HEK293 (cell line): ENCODE measurements around the gene USP38.
A peak's percentile ranks its signal among the peaks of the same experiment; 100 is the strongest.

Experiments used
- ZIC2 ChIP-seq: fragments of 450-650 bp; formaldehyde crosslinking; IDR thresholded peaks from 2 replicates; pipeline ENCODE4 v1.5.1; 2016; ENCODE audit warnings: missing biosample characterization, missing genetic modification characterization
- ZNF214 ChIP-seq: fragments of 450-650 bp; formaldehyde crosslinking; IDR thresholded peaks from 2 replicates; pipeline ENCODE4 v1.5.1; 2017; ENCODE audit warnings: missing biosample characterization, mild to moderate bottlenecking, missing genetic modification characterization, borderline replicate concordance
- ZNF248 ChIP-seq: fragments of 450-650 bp; formaldehyde crosslinking; IDR thresholded peaks from 2 replicates; pipeline ENCODE4 v1.5.1; 2017; ENCODE audit warnings: missing biosample characterization, missing genetic modification characterization
- ZNF37A ChIP-seq: fragments of 450-650 bp; IDR thresholded peaks from 2 replicates; pipeline ENCODE4 v1.5.1; 2018; ENCODE audit warnings: missing biosample characterization, missing genetic modification characterization
- ZNF621 ChIP-seq: fragments of 450-650 bp; formaldehyde crosslinking; IDR thresholded peaks from 2 replicates; pipeline ENCODE4 v1.5.1; 2017; ENCODE audit warnings: missing biosample characterization, missing genetic modification characterization
- ZNF660 ChIP-seq: fragments of 450-650 bp; IDR thresholded peaks from 2 replicates; pipeline ENCODE4 v1.5.1; 2018; ENCODE audit warnings: missing biosample characterization, mild to moderate bottlenecking, missing genetic modification characterization
- ZNF664 ChIP-seq: fragments of 450-650 bp; formaldehyde crosslinking; IDR thresholded peaks from 2 replicates; pipeline ENCODE4 v1.5.1; 2016; ENCODE audit warnings: missing biosample characterization, missing genetic modification characterization
- ZXDB ChIP-seq: fragments of 450-650 bp; formaldehyde crosslinking; IDR thresholded peaks from 2 replicates; pipeline ENCODE4 v1.5.1; 2016; ENCODE audit warnings: missing biosample characterization, missing genetic modification characterization
- TF ChIP-seq, protein P1 (sequence below): fragments of 450-650 bp; formaldehyde crosslinking; IDR thresholded peaks from 2 replicates; pipeline ENCODE4 v1.5.1; 2016; ENCODE audit warnings: missing biosample characterization, missing genetic modification characterization, low read depth
- TF ChIP-seq, protein P2 (sequence below): fragments of 450-650 bp; formaldehyde crosslinking; IDR thresholded peaks from 2 replicates; pipeline ENCODE4 v1.5.1; 2016; ENCODE audit warnings: missing biosample characterization, missing genetic modification characterization, borderline replicate concordance
- TF ChIP-seq, protein P3 (sequence below): fragments of 450-650 bp; formaldehyde crosslinking; IDR thresholded peaks from 2 replicates; pipeline ENCODE4 v1.5.1; 2017; ENCODE audit warnings: missing biosample characterization, mild to moderate bottlenecking, missing genetic modification characterization, moderate library complexity
- TF ChIP-seq, protein P4 (sequence below): fragments of 450-650 bp; formaldehyde crosslinking; IDR thresholded peaks from 2 replicates; pipeline ENCODE4 v1.5.1; 2016; ENCODE audit warnings: missing biosample characterization, missing genetic modification characterization
- TF ChIP-seq, protein P5 (sequence below): fragments of 450-650 bp; formaldehyde crosslinking; IDR thresholded peaks from 2 replicates; pipeline ENCODE4 v1.5.1; 2016; ENCODE audit warnings: missing biosample characterization, missing genetic modification characterization
- TF ChIP-seq, protein P6 (sequence below): fragments of 450-650 bp; IDR thresholded peaks from 2 replicates; pipeline ENCODE4 v1.5.1; 2018; ENCODE audit warnings: missing biosample characterization, mild to moderate bottlenecking, missing genetic modification characterization
- TF ChIP-seq, protein P7 (sequence below): fragments of 450-650 bp; formaldehyde crosslinking; IDR thresholded peaks from 2 replicates; pipeline ENCODE4 v1.5.1; 2016; ENCODE audit warnings: missing biosample characterization, missing genetic modification characterization
- TF ChIP-seq, protein P8 (sequence below): fragments of 450-650 bp; formaldehyde crosslinking; IDR thresholded peaks from 2 replicates; pipeline ENCODE4 v1.5.1; 2017; ENCODE audit warnings: missing biosample characterization, missing genetic modification characterization

Gene USP38

DNA sequence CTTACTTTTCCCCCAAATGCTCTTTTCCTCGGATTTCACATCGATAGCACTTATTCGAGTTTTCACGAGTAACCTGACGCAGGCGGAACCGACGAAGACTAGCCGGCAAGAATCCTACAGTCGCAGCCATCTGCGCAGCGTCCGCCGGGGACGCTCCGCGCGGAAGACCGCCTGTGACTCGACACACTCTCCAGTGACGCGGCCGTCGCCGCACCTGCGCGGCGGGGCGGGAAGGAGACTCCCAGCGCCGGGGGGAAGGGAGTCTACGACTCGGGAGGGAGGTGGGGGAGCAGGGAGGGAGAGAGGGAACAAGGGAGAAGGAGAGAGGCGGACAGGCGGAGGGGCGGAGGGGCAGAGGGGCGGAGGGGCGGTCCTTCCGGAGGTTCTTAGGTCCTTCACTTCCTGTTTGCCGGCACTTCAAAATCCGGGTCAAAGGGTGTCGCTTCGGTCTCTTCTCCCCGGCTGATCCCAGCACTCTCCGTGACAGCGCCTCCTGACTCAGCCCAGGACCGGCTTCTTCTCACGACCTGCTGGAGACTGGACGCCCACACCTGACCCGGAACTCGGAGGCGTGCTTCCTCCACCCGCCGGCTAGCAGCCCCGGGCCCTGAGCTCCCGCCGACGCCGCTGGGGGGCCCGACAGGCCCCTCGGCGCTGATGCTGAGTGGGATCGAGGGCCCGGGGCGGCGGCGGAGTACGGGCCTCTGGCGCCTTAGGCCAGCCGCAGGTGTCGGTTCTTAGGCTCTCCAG lies at the start of gene USP38 (continued):
- TF ChIP-seq ZNF621 (tag by site-specific recombination): no peak
- TF ChIP-seq, protein P1, sequence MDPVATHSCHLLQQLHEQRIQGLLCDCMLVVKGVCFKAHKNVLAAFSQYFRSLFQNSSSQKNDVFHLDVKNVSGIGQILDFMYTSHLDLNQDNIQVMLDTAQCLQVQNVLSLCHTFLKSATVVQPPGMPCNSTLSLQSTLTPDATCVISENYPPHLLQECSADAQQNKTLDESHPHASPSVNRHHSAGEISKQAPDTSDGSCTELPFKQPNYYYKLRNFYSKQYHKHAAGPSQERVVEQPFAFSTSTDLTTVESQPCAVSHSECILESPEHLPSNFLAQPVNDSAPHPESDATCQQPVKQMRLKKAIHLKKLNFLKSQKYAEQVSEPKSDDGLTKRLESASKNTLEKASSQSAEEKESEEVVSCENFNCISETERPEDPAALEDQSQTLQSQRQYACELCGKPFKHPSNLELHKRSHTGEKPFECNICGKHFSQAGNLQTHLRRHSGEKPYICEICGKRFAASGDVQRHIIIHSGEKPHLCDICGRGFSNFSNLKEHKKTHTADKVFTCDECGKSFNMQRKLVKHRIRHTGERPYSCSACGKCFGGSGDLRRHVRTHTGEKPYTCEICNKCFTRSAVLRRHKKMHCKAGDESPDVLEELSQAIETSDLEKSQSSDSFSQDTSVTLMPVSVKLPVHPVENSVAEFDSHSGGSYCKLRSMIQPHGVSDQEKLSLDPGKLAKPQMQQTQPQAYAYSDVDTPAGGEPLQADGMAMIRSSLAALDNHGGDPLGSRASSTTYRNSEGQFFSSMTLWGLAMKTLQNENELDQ: no peak
- TF ChIP-seq, protein P2, sequence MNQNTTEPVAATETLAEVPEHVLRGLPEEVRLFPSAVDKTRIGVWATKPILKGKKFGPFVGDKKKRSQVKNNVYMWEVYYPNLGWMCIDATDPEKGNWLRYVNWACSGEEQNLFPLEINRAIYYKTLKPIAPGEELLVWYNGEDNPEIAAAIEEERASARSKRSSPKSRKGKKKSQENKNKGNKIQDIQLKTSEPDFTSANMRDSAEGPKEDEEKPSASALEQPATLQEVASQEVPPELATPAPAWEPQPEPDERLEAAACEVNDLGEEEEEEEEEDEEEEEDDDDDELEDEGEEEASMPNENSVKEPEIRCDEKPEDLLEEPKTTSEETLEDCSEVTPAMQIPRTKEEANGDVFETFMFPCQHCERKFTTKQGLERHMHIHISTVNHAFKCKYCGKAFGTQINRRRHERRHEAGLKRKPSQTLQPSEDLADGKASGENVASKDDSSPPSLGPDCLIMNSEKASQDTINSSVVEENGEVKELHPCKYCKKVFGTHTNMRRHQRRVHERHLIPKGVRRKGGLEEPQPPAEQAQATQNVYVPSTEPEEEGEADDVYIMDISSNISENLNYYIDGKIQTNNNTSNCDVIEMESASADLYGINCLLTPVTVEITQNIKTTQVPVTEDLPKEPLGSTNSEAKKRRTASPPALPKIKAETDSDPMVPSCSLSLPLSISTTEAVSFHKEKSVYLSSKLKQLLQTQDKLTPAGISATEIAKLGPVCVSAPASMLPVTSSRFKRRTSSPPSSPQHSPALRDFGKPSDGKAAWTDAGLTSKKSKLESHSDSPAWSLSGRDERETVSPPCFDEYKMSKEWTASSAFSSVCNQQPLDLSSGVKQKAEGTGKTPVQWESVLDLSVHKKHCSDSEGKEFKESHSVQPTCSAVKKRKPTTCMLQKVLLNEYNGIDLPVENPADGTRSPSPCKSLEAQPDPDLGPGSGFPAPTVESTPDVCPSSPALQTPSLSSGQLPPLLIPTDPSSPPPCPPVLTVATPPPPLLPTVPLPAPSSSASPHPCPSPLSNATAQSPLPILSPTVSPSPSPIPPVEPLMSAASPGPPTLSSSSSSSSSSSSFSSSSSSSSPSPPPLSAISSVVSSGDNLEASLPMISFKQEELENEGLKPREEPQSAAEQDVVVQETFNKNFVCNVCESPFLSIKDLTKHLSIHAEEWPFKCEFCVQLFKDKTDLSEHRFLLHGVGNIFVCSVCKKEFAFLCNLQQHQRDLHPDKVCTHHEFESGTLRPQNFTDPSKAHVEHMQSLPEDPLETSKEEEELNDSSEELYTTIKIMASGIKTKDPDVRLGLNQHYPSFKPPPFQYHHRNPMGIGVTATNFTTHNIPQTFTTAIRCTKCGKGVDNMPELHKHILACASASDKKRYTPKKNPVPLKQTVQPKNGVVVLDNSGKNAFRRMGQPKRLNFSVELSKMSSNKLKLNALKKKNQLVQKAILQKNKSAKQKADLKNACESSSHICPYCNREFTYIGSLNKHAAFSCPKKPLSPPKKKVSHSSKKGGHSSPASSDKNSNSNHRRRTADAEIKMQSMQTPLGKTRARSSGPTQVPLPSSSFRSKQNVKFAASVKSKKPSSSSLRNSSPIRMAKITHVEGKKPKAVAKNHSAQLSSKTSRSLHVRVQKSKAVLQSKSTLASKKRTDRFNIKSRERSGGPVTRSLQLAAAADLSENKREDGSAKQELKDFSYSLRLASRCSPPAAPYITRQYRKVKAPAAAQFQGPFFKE (tag by site-specific recombination): no peak
- TF ChIP-seq, protein P3, sequence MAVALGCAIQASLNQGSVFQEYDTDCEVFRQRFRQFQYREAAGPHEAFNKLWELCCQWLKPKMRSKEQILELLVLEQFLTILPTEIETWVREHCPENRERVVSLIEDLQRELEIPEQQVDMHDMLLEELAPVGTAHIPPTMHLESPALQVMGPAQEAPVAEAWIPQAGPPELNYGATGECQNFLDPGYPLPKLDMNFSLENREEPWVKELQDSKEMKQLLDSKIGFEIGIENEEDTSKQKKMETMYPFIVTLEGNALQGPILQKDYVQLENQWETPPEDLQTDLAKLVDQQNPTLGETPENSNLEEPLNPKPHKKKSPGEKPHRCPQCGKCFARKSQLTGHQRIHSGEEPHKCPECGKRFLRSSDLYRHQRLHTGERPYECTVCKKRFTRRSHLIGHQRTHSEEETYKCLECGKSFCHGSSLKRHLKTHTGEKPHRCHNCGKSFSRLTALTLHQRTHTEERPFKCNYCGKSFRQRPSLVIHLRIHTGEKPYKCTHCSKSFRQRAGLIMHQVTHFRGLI: no peak
- TF ChIP-seq, protein P4, sequence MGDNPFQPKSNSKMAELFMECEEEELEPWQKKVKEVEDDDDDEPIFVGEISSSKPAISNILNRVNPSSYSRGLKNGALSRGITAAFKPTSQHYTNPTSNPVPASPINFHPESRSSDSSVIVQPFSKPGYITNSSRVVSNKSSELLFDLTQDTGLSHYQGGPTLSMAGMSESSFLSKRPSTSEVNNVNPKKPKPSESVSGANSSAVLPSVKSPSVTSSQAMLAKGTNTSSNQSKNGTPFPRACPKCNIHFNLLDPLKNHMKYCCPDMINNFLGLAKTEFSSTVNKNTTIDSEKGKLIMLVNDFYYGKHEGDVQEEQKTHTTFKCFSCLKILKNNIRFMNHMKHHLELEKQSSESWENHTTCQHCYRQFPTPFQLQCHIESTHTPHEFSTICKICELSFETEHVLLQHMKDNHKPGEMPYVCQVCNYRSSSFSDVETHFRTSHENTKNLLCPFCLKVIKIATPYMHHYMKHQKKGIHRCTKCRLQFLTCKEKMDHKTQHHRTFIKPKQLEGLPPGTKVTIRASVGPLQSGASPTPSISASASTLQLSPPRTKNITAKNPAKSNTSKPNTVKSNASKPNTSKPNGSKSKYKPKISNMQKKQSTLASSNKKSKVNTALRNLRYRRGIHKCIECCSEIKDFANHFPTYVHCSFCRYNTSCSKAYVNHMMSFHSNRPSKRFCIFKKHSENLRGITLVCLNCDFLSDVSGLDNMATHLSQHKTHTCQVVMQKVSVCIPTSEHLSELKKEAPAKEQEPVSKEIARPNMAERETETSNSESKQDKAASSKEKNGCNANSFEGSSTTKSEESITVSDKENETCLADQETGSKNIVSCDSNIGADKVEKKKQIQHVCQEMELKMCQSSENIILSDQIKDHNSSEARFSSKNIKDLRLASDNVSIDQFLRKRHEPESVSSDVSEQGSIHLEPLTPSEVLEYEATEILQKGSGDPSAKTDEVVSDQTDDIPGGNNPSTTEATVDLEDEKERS (tag by site-specific recombination): no peak
- TF ChIP-seq, protein P5, sequence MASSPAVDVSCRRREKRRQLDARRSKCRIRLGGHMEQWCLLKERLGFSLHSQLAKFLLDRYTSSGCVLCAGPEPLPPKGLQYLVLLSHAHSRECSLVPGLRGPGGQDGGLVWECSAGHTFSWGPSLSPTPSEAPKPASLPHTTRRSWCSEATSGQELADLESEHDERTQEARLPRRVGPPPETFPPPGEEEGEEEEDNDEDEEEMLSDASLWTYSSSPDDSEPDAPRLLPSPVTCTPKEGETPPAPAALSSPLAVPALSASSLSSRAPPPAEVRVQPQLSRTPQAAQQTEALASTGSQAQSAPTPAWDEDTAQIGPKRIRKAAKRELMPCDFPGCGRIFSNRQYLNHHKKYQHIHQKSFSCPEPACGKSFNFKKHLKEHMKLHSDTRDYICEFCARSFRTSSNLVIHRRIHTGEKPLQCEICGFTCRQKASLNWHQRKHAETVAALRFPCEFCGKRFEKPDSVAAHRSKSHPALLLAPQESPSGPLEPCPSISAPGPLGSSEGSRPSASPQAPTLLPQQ: peak; percentile 48; the same call in 1 of the 2 replicates
- 0 out of 2 replicates have a peak, but pooled peaks have one; percentile 38 for TF ChIP-seq ZIC2 (tag by site-specific recombination)
- peak; percentile 25; the same call in 1 of the 2 replicates for TF ChIP-seq ZNF660 (tag by site-specific recombination)
- no peak for TF ChIP-seq ZNF248 (tag by site-specific recombination)
- TF ChIP-seq ZXDB (tag by site-specific recombination): peak; percentile 34; the same call in 1 of the 2 replicates
- TF ChIP-seq, protein P6, sequence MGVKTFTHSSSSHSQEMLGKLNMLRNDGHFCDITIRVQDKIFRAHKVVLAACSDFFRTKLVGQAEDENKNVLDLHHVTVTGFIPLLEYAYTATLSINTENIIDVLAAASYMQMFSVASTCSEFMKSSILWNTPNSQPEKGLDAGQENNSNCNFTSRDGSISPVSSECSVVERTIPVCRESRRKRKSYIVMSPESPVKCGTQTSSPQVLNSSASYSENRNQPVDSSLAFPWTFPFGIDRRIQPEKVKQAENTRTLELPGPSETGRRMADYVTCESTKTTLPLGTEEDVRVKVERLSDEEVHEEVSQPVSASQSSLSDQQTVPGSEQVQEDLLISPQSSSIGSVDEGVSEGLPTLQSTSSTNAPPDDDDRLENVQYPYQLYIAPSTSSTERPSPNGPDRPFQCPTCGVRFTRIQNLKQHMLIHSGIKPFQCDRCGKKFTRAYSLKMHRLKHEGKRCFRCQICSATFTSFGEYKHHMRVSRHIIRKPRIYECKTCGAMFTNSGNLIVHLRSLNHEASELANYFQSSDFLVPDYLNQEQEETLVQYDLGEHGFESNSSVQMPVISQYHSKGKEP (tag by site-specific recombination): no peak
- TF ChIP-seq, protein P7, sequence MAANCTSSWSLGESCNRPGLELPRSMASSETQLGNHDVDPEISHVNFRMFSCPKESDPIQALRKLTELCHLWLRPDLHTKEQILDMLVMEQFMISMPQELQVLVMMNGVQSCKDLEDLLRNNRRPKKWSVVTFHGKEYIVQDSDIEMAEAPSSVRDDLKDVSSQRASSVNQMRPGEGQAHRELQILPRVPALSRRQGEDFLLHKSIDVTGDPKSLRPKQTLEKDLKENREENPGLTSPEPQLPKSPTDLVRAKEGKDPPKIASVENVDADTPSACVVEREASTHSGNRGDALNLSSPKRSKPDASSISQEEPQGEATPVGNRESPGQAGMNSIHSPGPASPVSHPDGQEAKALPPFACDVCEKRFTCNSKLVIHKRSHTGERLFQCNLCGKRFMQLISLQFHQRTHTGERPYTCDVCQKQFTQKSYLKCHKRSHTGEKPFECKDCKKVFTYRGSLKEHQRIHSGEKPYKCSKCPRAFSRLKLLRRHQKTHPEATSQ: no peak
- TF ChIP-seq, protein P8, sequence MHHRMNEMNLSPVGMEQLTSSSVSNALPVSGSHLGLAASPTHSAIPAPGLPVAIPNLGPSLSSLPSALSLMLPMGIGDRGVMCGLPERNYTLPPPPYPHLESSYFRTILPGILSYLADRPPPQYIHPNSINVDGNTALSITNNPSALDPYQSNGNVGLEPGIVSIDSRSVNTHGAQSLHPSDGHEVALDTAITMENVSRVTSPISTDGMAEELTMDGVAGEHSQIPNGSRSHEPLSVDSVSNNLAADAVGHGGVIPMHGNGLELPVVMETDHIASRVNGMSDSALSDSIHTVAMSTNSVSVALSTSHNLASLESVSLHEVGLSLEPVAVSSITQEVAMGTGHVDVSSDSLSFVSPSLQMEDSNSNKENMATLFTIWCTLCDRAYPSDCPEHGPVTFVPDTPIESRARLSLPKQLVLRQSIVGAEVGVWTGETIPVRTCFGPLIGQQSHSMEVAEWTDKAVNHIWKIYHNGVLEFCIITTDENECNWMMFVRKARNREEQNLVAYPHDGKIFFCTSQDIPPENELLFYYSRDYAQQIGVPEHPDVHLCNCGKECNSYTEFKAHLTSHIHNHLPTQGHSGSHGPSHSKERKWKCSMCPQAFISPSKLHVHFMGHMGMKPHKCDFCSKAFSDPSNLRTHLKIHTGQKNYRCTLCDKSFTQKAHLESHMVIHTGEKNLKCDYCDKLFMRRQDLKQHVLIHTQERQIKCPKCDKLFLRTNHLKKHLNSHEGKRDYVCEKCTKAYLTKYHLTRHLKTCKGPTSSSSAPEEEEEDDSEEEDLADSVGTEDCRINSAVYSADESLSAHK (tag by site-specific recombination): no peak
- no peak for TF ChIP-seq ZNF664 (tag by site-specific recombination)
- no peak for TF ChIP-seq ZNF214 (tag by site-specific recombination)
- no peak for TF ChIP-seq ZNF37A
